ENCODE data around the gene KCNG1.
"Not testable (repeated sequence)": the region's sequence is repeated elsewhere in the genome, so short reads cannot be mapped to it uniquely, and the experiment has no call there.

The KCNG1 gene

GRCh38 chr20:51054233-51054632 is 31.3 kb upstream of the KCNG1 start:
- Histone ChIP-seq H3K9me3 (ENCODE audit: control insufficient read depth in 5 of 5, low read length in 5 of 5) (peaks cover 0 to 10% (median 9%) of the 10 kb centered on the region in 5 donors), H3K27me3 (ENCODE audit: control insufficient read depth in 5 of 5, insufficient read depth in 4 of 5, low read length in 5 of 5) (peaks cover 9 to 24% (median 20%) of the 10 kb centered on the region in 5 donors), H3K4me3 (ENCODE audit: low read depth in 1 of 5, low read length in 5 of 5) (no peak overlapping the region), H3K36me3 (ENCODE audit: control insufficient read depth in 5 of 5, insufficient read depth in 5 of 5, low read length in 5 of 5) (no peaks in the 10 kb centered on the region), H3K4me1 (ENCODE audit: control insufficient read depth in 5 of 5, insufficient read depth in 5 of 5, low read length in 5 of 5) (no peaks in the 10 kb centered on the region), H3K9ac (ENCODE audit: low read length in 5 of 5) (no peak overlapping the region), H3K27ac (ENCODE audit: low read depth, low read length) (no peak overlapping the region)

DNA sequence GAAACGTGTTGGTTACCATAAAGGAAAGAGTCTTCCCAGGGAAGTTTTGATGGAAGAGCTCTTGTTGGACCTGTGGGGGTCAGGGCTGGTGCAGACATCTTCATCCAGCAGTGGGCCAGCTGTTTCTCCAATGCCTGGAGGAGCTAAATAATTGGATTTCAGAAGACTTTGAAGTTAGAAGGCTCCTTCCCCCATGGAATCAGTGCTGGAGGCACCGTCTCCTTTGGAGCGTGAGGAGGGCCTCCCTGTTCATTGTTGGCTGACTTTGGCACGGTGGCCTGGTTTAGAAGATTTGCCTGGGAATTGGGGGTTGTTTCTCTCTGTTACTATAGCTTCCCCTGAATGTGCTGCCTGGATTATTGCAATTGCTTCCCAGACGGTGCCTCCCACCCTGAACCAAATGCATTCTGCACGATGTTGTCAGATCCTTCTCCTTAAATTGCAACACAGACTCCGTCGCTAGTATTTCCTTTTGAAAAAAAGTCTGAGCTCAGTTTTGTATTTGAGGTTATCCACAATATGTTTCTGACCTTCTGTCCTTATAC is 27.7 kb upstream of the KCNG1 start:
- H3K4me3 ChIP-seq (ENCODE audit: low read depth in 1 of 5, low read length in 5 of 5), result no peak overlapping the region
- no peak overlapping the region for H3K9ac ChIP-seq (ENCODE audit: low read length in 5 of 5)
- H3K27me3 ChIP-seq (ENCODE audit: control insufficient read depth in 5 of 5, insufficient read depth in 4 of 5, low read length in 5 of 5), result peaks cover 2 to 21% (median 7%) of the 10 kb centered on the region in 5 donors
- H3K4me1 ChIP-seq (ENCODE audit: control insufficient read depth in 5 of 5, insufficient read depth in 5 of 5, low read length in 5 of 5), result no peaks in the 10 kb centered on the region
- H3K27ac ChIP-seq (ENCODE audit: low read depth, low read length), result no peak overlapping the region
- no peaks in the 10 kb centered on the region for H3K36me3 ChIP-seq (ENCODE audit: control insufficient read depth in 5 of 5, insufficient read depth in 5 of 5, low read length in 5 of 5)
- peaks cover 0 to 10% (median 6%) of the 10 kb centered on the region in 5 donors for H3K9me3 ChIP-seq (ENCODE audit: control insufficient read depth in 5 of 5, low read length in 5 of 5)

GRCh38 chr20:51046021-51046985 is 23.4 kb upstream of the KCNG1 start:
- no peaks in the 10 kb centered on the region for H3K36me3 ChIP-seq (ENCODE audit: control insufficient read depth in 5 of 5, insufficient read depth in 5 of 5, low read length in 5 of 5)
- H3K9ac ChIP-seq (ENCODE audit: low read length in 5 of 5), result no peak overlapping the region
- H3K27me3 ChIP-seq (ENCODE audit: control insufficient read depth in 5 of 5, insufficient read depth in 4 of 5, low read length in 5 of 5), result peaks cover under 1 to 30% (median 8%) of the 10 kb centered on the region in 5 donors
- H3K4me3 ChIP-seq (ENCODE audit: low read depth in 1 of 5, low read length in 5 of 5), result no peak overlapping the region
- H3K9me3 ChIP-seq (ENCODE audit: control insufficient read depth in 5 of 5, low read length in 5 of 5), result peaks cover 0 to 8% (median 6%) of the 10 kb centered on the region in 5 donors
- H3K27ac ChIP-seq (ENCODE audit: low read depth, low read length), result no peak overlapping the region
- H3K4me1 ChIP-seq (ENCODE audit: control insufficient read depth in 5 of 5, insufficient read depth in 5 of 5, low read length in 5 of 5), result no peaks in the 10 kb centered on the region

DNA sequence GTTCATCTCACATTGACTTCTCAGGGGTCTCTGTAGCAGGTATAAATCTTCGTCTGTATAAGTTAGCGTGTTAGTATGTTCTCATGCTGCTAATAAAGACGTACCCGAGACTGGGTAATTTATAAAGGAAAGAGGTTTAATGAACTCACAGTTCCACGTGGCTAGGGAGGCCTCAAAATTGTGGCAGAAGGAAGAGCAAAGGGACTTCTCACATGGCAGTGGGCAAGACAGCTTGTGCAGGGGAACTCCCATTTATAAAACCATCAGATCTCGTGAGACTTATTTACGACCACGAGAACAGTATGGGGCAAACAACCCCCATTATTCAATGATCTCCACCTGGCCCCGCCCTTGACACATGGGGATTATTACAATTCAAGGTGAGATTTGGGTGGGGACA is 22.6 kb upstream of the KCNG1 start:
- not testable (repeated sequence) for H3K36me3 ChIP-seq (ENCODE audit: control insufficient read depth in 5 of 5, insufficient read depth in 5 of 5, low read length in 5 of 5); H3K27ac ChIP-seq (ENCODE audit: low read depth, low read length); H3K4me1 ChIP-seq (ENCODE audit: control insufficient read depth in 5 of 5, insufficient read depth in 5 of 5, low read length in 5 of 5); H3K9ac ChIP-seq (ENCODE audit: low read length in 5 of 5); H3K4me3 ChIP-seq (ENCODE audit: low read depth in 1 of 5, low read length in 5 of 5); H3K9me3 ChIP-seq (ENCODE audit: control insufficient read depth in 5 of 5, low read length in 5 of 5)
- peaks cover 4 to 31% (median 13%) of the 10 kb centered on the region in 5 donors for H3K27me3 ChIP-seq (ENCODE audit: control insufficient read depth in 5 of 5, insufficient read depth in 4 of 5, low read length in 5 of 5)

GRCh38 chr20:51044796-51045195 is 21.9 kb upstream of the KCNG1 start:
- Histone ChIP-seq H3K27me3 (ENCODE audit: control insufficient read depth in 5 of 5, insufficient read depth in 4 of 5, low read length in 5 of 5) (peaks cover 9 to 35% (median 15%) of the 10 kb centered on the region in 5 donors), H3K9me3 (ENCODE audit: control insufficient read depth in 5 of 5, low read length in 5 of 5) (peaks cover 0 to 8% (median 6%) of the 10 kb centered on the region in 5 donors), H3K36me3 (ENCODE audit: control insufficient read depth in 5 of 5, insufficient read depth in 5 of 5, low read length in 5 of 5) (no peaks in the 10 kb centered on the region), H3K27ac (ENCODE audit: low read depth, low read length) (no peak overlapping the region), H3K4me1 (ENCODE audit: control insufficient read depth in 5 of 5, insufficient read depth in 5 of 5, low read length in 5 of 5) (no peaks in the 10 kb centered on the region), H3K4me3 (ENCODE audit: low read depth in 1 of 5, low read length in 5 of 5) (no peak overlapping the region), H3K9ac (ENCODE audit: low read length in 5 of 5) (no peak overlapping the region)

GRCh38 chr20:51043811-51044210 is 20.9 kb upstream of the KCNG1 start:
- Histone ChIP-seq H3K4me3 (ENCODE audit: low read depth in 1 of 5, low read length in 5 of 5) (no peak overlapping the region), H3K36me3 (ENCODE audit: control insufficient read depth in 5 of 5, insufficient read depth in 5 of 5, low read length in 5 of 5) (no peaks in the 10 kb centered on the region), H3K27me3 (ENCODE audit: control insufficient read depth in 5 of 5, insufficient read depth in 4 of 5, low read length in 5 of 5) (peaks cover 9 to 35% (median 15%) of the 10 kb centered on the region in 5 donors), H3K9ac (ENCODE audit: low read length in 5 of 5) (no peak overlapping the region), H3K27ac (ENCODE audit: low read depth, low read length) (no peak overlapping the region), H3K4me1 (ENCODE audit: control insufficient read depth in 5 of 5, insufficient read depth in 5 of 5, low read length in 5 of 5) (no peaks in the 10 kb centered on the region), H3K9me3 (ENCODE audit: control insufficient read depth in 5 of 5, low read length in 5 of 5) (peaks cover 0 to 8% (median 6%) of the 10 kb centered on the region in 5 donors)

DNA sequence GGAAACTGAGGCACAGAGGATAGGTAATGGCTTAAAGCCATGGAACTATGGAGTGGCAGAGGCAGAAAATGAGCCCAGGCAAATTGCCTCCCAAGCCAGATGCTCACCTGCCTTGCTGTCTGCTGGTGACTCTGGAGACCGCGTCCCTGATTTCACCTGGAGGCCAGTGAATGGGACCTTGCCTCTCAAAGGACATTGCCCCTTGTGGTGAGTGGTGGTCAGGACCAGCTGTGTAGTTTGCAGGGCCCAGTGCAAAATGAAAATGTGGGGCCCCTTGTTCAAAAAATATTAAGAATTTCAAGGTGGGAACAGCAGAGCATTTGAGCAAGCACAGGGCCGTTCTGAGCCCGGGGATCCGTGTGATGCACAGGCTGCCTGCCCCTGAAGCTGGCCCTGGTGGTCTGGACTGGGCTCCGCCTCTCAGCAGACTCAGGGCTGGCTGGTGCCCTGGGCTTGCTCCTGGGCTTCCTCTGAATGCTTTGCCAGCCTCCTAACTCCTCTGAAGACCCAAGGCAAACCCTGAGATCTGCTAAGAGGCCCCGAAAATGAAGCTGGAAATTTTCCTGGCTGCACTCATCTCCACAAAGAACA is 19.8 kb upstream of the KCNG1 start:
- Histone ChIP-seq H3K9me3 (ENCODE audit: control insufficient read depth in 5 of 5, low read length in 5 of 5) (peaks cover 0 to 8% (median 6%) of the 10 kb centered on the region in 5 donors), H3K27me3 (ENCODE audit: control insufficient read depth in 5 of 5, insufficient read depth in 4 of 5, low read length in 5 of 5) (peaks cover 9 to 37% (median 18%) of the 10 kb centered on the region in 5 donors), H3K4me1 (ENCODE audit: control insufficient read depth in 5 of 5, insufficient read depth in 5 of 5, low read length in 5 of 5) (peaks cover 0 to 3% (median 0%) of the 10 kb centered on the region in 5 donors), H3K4me3 (ENCODE audit: low read depth in 1 of 5, low read length in 5 of 5) (no peak overlapping the region), H3K36me3 (ENCODE audit: control insufficient read depth in 5 of 5, insufficient read depth in 5 of 5, low read length in 5 of 5) (no peaks in the 10 kb centered on the region), H3K27ac (ENCODE audit: low read depth, low read length) (no peak overlapping the region), H3K9ac (ENCODE audit: low read length in 5 of 5) (no peak overlapping the region)

- Histone ChIP-seq H3K27ac (ENCODE audit: low read depth, low read length) (no peak overlapping the region), H3K27me3 (ENCODE audit: control insufficient read depth in 5 of 5, insufficient read depth in 4 of 5, low read length in 5 of 5) (peaks cover 9 to 41% (median 19%) of the 10 kb centered on the region in 5 donors), H3K36me3 (ENCODE audit: control insufficient read depth in 5 of 5, insufficient read depth in 5 of 5, low read length in 5 of 5) (no peaks in the 10 kb centered on the region), H3K4me3 (ENCODE audit: low read depth in 1 of 5, low read length in 5 of 5) (no peak overlapping the region), H3K4me1 (ENCODE audit: control insufficient read depth in 5 of 5, insufficient read depth in 5 of 5, low read length in 5 of 5) (peaks cover 0 to 7% (median 0%) of the 10 kb centered on the region in 5 donors), H3K9me3 (ENCODE audit: control insufficient read depth in 5 of 5, low read length in 5 of 5) (peaks cover 0 to 8% (median 6%) of the 10 kb centered on the region in 5 donors), H3K9ac (ENCODE audit: low read length in 5 of 5) (no peak overlapping the region)
These were observed 19.2 kb upstream of the KCNG1 start for GRCh38 chr20:51042064-51042463.

DNA sequence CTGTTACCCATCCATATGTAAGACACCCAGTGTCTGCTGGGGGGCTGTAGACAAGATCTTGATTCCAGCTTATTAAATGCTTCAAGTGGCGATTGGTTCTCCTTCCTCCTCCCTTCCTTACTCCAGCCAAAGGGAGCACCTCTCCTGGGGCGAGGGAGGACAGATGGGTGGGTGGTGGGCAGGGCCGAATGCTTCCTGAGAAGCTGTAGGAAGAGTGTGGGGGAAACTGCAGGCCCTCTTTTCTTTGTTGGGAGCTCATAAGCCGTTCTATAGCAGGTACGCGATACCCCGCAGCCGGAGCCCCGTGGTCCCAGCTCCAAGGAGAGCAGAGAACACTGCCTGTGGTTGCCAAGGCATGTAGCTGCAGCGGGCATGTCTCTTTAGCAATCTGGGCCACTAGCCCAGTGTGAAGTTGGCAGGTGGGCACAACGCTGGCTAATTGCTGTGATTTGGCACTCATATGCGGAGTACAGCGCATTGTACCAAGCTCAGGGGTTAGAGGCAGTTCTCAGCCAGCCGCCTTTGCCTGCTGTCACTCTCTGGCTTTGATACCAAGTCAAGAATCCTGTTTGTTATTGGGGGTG is 14.7 kb upstream of the KCNG1 start:
- peaks cover 3 to 21% (median 5%) of the 10 kb centered on the region in 5 donors for H3K4me1 ChIP-seq (ENCODE audit: control insufficient read depth in 5 of 5, insufficient read depth in 5 of 5, low read length in 5 of 5)
- no peaks in the 10 kb centered on the region for H3K36me3 ChIP-seq (ENCODE audit: control insufficient read depth in 5 of 5, insufficient read depth in 5 of 5, low read length in 5 of 5)
- H3K9ac ChIP-seq (ENCODE audit: low read length in 5 of 5), result no peak overlapping the region
- peaks cover 9 to 39% (median 18%) of the 10 kb centered on the region in 5 donors for H3K27me3 ChIP-seq (ENCODE audit: control insufficient read depth in 5 of 5, insufficient read depth in 4 of 5, low read length in 5 of 5)
- no peak overlapping the region for H3K4me3 ChIP-seq (ENCODE audit: low read depth in 1 of 5, low read length in 5 of 5)
- H3K9me3 ChIP-seq (ENCODE audit: control insufficient read depth in 5 of 5, low read length in 5 of 5), result no peaks in the 10 kb centered on the region
- no peak overlapping the region for H3K27ac ChIP-seq (ENCODE audit: low read depth, low read length)

Measured in subcutaneous abdominal adipose tissue (tissue), 5 donors.